HG03558 (cell line): ENCODE results near the gene NFIA.

Source experiments
- ATAC-seq: cut with Tn5 transposase; IDR thresholded peaks from one replicate; pipeline ENCODE4 v1.9.1; 2021; ENCODE audit warnings: moderate number of reproducible peaks; ENCODE audit not compliant: unreplicated experiment; ENCODE audit errors: extremely low read depth

Gene NFIA

GRCh38 chr1:61315011-61315410, 232.7 kb downstream of the NFIA start:
- no peak for ATAC-seq

GRCh38 chr1:61316493-61316892, 234.1 kb downstream of the NFIA start:
- no peak for ATAC-seq

GRCh38 chr1:61318319-61319125, 236.2 kb downstream of the NFIA start:
- ATAC-seq = peak; percentile 100

GRCh38 chr1:61320575-61320974, 238.2 kb downstream of the NFIA start:
- ATAC-seq = no peak

- no peak for ATAC-seq
These were observed 239.8 kb downstream of the NFIA start for GRCh38 chr1:61322008-61322744.

- no peak for ATAC-seq
These were observed 240.4 kb downstream of the NFIA start for GRCh38 chr1:61322769-61323168.

- no peak for ATAC-seq
These were observed 241.4 kb downstream of the NFIA start for GRCh38 chr1:61323681-61324328.

- no peak for ATAC-seq
These were observed 244.4 kb downstream of the NFIA start for GRCh38 chr1:61326713-61327112.

- no peak for ATAC-seq
These were observed 245.1 kb downstream of the NFIA start for GRCh38 chr1:61327436-61327835.

GRCh38 chr1:61329556-61329955, 247.2 kb downstream of the NFIA start:
- ATAC-seq = no peak

GRCh38 chr1:61330018-61330417, 247.7 kb downstream of the NFIA start:
- no peak for ATAC-seq

- no peak for ATAC-seq
These were observed 248.2 kb downstream of the NFIA start for GRCh38 chr1:61330571-61330970.

- ATAC-seq = peak; percentile 99
These were observed 249.9 kb downstream of the NFIA start for GRCh38 chr1:61332196-61332753.

- no peak for ATAC-seq
These were observed 250.4 kb downstream of the NFIA start for GRCh38 chr1:61332796-61333195.

- ATAC-seq = no peak
These were observed 252.6 kb downstream of the NFIA start for GRCh38 chr1:61334718-61335589.

GRCh38 chr1:61337037-61337436, 254.7 kb downstream of the NFIA start:
- ATAC-seq = no peak

- ATAC-seq = no peak
These were observed 255.1 kb downstream of the NFIA start for GRCh38 chr1:61337441-61337951.

- ATAC-seq = no peak
These were observed 255.9 kb downstream of the NFIA start for GRCh38 chr1:61337981-61338848.

- ATAC-seq = no peak
These were observed 256.5 kb downstream of the NFIA start for GRCh38 chr1:61338899-61339298.
